Neural progenitor cell (in vitro differentiated cells): Measurements from ENCODE around the gene RPLP1. TPM values are rescaled to one million over a fixed set of nuclear protein-coding genes. Genes with fewer than 3 reads are reported as not detected.

Experiments used
- DNase-seq: peaks from one replicate; pipeline ENCODE4 v3.0.0-alpha.2; 2016; ENCODE audit warnings: low spot score
- H2AFZ ChIP-seq: fragments of 200-600 bp; sonication (generic); replicated peaks from 2 replicates; pipeline ENCODE4 v1.6.1; 2016; ENCODE audit warnings: antibody characterized with exemption
- H3F3A ChIP-seq: fragments of 200-600 bp; sonication (generic); 2 replicates; pipeline ENCODE4 v1.6.1; 2016; ENCODE audit warnings: antibody characterized with exemption, low read depth
- H3K27ac ChIP-seq: fragments of 200-600 bp; sonication (generic); 2 replicates; pipeline ENCODE4 v1.5.1; 2016; ENCODE audit warnings: mild to moderate bottlenecking
- H3K27me3 ChIP-seq: fragments of 200-600 bp; sonication (generic); 2 replicates; pipeline ENCODE4 v1.6.1; 2016; ENCODE audit warnings: mild to moderate bottlenecking, moderate library complexity
- H3K36me3 ChIP-seq: fragments of 200-600 bp; sonication (generic); 2 replicates; pipeline ENCODE4 v1.5.1; 2016
- H3K4me1 ChIP-seq: fragments of 200-600 bp; sonication (generic); 2 replicates; pipeline ENCODE4 v1.6.1; 2016; ENCODE audit warnings: mixed run types
- H3K4me2 ChIP-seq: fragments of 200-600 bp; sonication (generic); 2 replicates; pipeline ENCODE4 v1.6.1; 2016
- H3K4me3 ChIP-seq: fragments of 200-600 bp; sonication (generic); 2 replicates; pipeline ENCODE4 v1.5.1; 2016
- H3K79me2 ChIP-seq: fragments of 200-600 bp; sonication (generic); 2 replicates; pipeline ENCODE4 v1.6.1; 2016; ENCODE audit warnings: low read depth
- H3K9ac ChIP-seq: fragments of 200-600 bp; sonication (generic); 2 replicates; pipeline ENCODE4 v1.6.1; 2016
- H3K9me3 ChIP-seq: fragments of 200-600 bp; sonication (generic); 2 replicates; pipeline ENCODE4 v1.5.1; 2016; ENCODE audit warnings: low read depth
- H4K20me1 ChIP-seq: fragments of 200-600 bp; sonication (generic); 2 replicates; pipeline ENCODE4 v1.6.1; 2016; ENCODE audit warnings: low read depth
- H3K27ac Mint-ChIP-seq: 3 replicates; pipeline ENCODE4 v1.8.0; 2021; ENCODE audit warnings: mixed read lengths
- H3K27me3 Mint-ChIP-seq: 2 replicates; pipeline ENCODE4 v1.8.0; 2022; ENCODE audit warnings: low read depth, mild to moderate bottlenecking, inconsistent platforms, moderate library complexity, mixed read lengths; ENCODE audit not compliant: insufficient read depth
- H3K36me3 Mint-ChIP-seq: 3 replicates; pipeline ENCODE4 v1.8.0; 2021; ENCODE audit warnings: mixed read lengths
- H3K4me1 Mint-ChIP-seq: 3 replicates; pipeline ENCODE4 v1.8.0; 2021; ENCODE audit warnings: mixed read lengths
- H3K4me3 Mint-ChIP-seq: 3 replicates; pipeline ENCODE4 v1.8.0; 2021; ENCODE audit warnings: mild to moderate bottlenecking, moderate library complexity, mixed read lengths
- H3K9me3 Mint-ChIP-seq: 3 replicates; pipeline ENCODE4 v1.8.0; 2020; ENCODE audit warnings: mixed read lengths
- EZH2 ChIP-seq: fragments of 200-600 bp; sonication (generic); IDR thresholded peaks from 2 replicates; pipeline ENCODE4 v1.6.1; 2017; ENCODE audit warnings: antibody characterized with exemption, mild to moderate bottlenecking, moderate library complexity
- EZH2phosphoT487 ChIP-seq: fragments of 200-600 bp; sonication (generic); IDR thresholded peaks from 2 replicates; pipeline ENCODE4 v1.6.1; 2017; ENCODE audit warnings: antibody characterized with exemption
- total RNA-seq: library from RNA; depleted of rRNA; stranded (reverse); fragments of >200 nt; gene quantifications from 2 replicates; pipeline ENCODE4 v1.2.3, GENCODE V29; 2015; ENCODE audit warnings: low replicate concordance
- TF ChIP-seq, protein P1 (sequence below): fragments of 200-600 bp; sonication (generic); IDR thresholded peaks from 2 replicates; pipeline ENCODE4 v1.5.1; 2017; ENCODE audit warnings: antibody characterized with exemption, mild to moderate bottlenecking

The RPLP1 gene
- total RNA-seq, 1 donor from 2014 or later = 109 TPM

DNA sequence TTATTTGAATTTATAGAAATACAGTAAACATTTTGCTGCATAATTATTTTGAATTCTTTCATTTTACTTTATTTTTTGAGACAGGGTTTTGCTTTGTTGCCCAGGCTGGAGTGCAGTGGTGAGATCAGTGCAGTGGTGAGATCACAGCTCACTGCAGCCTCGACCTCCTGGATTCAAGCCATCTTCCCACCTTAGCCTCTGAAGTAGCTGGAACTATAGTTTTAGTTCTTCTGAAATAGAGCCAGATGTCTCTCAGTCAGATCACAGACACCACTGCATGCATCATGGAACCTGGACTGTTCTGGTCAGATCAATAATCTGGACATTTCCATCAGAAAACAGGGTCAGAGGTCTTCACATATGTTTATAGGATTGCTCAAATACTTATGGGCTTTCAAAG is 7.9 kb downstream of the RPLP1 start:
- Histone ChIP-seq H3K4me1 (peaks cover 5% of the 10 kb centered on the region), H3K9me3 (no peaks in the 10 kb centered on the region), H3K4me3 (no peak overlapping the region), H3F3A (peaks cover 47% of the 10 kb centered on the region), H3K4me2 (no peak overlapping the region), H3K36me3 (peaks cover 4% of the 10 kb centered on the region), H3K9ac (no peak overlapping the region), H3K27me3 (no peaks in the 10 kb centered on the region), H3K79me2 (peaks cover 8% of the 10 kb centered on the region), H3K27ac (no peak overlapping the region), H4K20me1 (peaks cover 12% of the 10 kb centered on the region), H2AFZ (no peak overlapping the region)
- Mint-ChIP-seq H3K36me3 (peaks cover 13% of the 10 kb centered on the region), H3K9me3 (no peaks in the 10 kb centered on the region), H3K27ac (no peak overlapping the region), H3K27me3 (peaks cover 13% of the 10 kb centered on the region), H3K4me3 (no peak overlapping the region), H3K4me1 (peaks cover 8% of the 10 kb centered on the region)
- TF ChIP-seq, protein P1, sequence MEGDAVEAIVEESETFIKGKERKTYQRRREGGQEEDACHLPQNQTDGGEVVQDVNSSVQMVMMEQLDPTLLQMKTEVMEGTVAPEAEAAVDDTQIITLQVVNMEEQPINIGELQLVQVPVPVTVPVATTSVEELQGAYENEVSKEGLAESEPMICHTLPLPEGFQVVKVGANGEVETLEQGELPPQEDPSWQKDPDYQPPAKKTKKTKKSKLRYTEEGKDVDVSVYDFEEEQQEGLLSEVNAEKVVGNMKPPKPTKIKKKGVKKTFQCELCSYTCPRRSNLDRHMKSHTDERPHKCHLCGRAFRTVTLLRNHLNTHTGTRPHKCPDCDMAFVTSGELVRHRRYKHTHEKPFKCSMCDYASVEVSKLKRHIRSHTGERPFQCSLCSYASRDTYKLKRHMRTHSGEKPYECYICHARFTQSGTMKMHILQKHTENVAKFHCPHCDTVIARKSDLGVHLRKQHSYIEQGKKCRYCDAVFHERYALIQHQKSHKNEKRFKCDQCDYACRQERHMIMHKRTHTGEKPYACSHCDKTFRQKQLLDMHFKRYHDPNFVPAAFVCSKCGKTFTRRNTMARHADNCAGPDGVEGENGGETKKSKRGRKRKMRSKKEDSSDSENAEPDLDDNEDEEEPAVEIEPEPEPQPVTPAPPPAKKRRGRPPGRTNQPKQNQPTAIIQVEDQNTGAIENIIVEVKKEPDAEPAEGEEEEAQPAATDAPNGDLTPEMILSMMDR = no peak
- TF ChIP-seq EZH2phosphoT487 (no peak), EZH2 (no peak)
- no peak for DNase-seq

GRCh38 chr15:69462030-69462492 is 9.4 kb downstream of the RPLP1 start:
- no peak overlapping the region for H2AFZ ChIP-seq
- peak overlapping the region; percentile 12 for H3K4me3 ChIP-seq
- no peak overlapping the region for H3K9ac ChIP-seq
- peaks cover 5% of the 10 kb centered on the region for H3K4me1 ChIP-seq
- DNase-seq = no peak
- Mint-ChIP-seq H3K27ac (no peak overlapping the region), H3K9me3 (no peaks in the 10 kb centered on the region), H3K27me3 (peaks cover 13% of the 10 kb centered on the region), H3K36me3 (peaks cover 8% of the 10 kb centered on the region), H3K4me1 (peaks cover 12% of the 10 kb centered on the region), H3K4me3 (peak overlapping the region; percentile 59)
- no peaks in the 10 kb centered on the region for H3K27me3 ChIP-seq
- no peak overlapping the region for H3K27ac ChIP-seq
- H3K9me3 ChIP-seq = no peaks in the 10 kb centered on the region
- TF ChIP-seq, protein P1 = no peak
- TF ChIP-seq EZH2phosphoT487 = no peak
- TF ChIP-seq EZH2 = no peak
- no peaks in the 10 kb centered on the region for H3K36me3 ChIP-seq
- H3F3A ChIP-seq = peaks cover 31% of the 10 kb centered on the region
- H3K79me2 ChIP-seq = no peaks in the 10 kb centered on the region
- no peak overlapping the region for H3K4me2 ChIP-seq
- H4K20me1 ChIP-seq = no peaks in the 10 kb centered on the region

- peaks cover 5% of the 10 kb centered on the region for H3K36me3 Mint-ChIP-seq
- no peaks in the 10 kb centered on the region for H3K27me3 ChIP-seq
- peak; percentile 97 for DNase-seq
- H3K27me3 Mint-ChIP-seq = peaks cover 13% of the 10 kb centered on the region
- peaks cover 25% of the 10 kb centered on the region for H3F3A ChIP-seq
- no peaks in the 10 kb centered on the region for H3K9me3 ChIP-seq
- H3K4me1 Mint-ChIP-seq = peaks cover 12% of the 10 kb centered on the region
- H2AFZ ChIP-seq = peak overlapping the region; percentile 94
- H3K79me2 ChIP-seq = no peaks in the 10 kb centered on the region
- H3K9me3 Mint-ChIP-seq = no peaks in the 10 kb centered on the region
- TF ChIP-seq, protein P1 = peak; percentile 84
- TF ChIP-seq EZH2phosphoT487 = no peak
- H3K4me3 ChIP-seq = peak overlapping the region; percentile 48
- no peaks in the 10 kb centered on the region for H3K36me3 ChIP-seq
- peak overlapping the region; percentile 83 for H3K27ac ChIP-seq
- no peaks in the 10 kb centered on the region for H4K20me1 ChIP-seq
- peaks cover 5% of the 10 kb centered on the region for H3K4me1 ChIP-seq
- H3K9ac ChIP-seq = no peak overlapping the region
- peak overlapping the region; percentile 77 for H3K4me2 ChIP-seq
- H3K27ac Mint-ChIP-seq = peak overlapping the region; percentile 74
- peak overlapping the region; percentile 81 for H3K4me3 Mint-ChIP-seq
Observed at GRCh38 chr15:69462493-69463181, 10.0 kb downstream of the RPLP1 start.
